HCT116 (cell line): ENCODE results near the gene STOML3. TPM values are rescaled to one million over a fixed set of nuclear protein-coding genes. Genes with fewer than 3 reads are reported as not detected.

Source experiments
- ATAC-seq: fragments of 200-7000 bp; cut with Tn5 transposase; 2 replicates; pipeline ENCODE4 v1.9.1; 2020; ENCODE audit warnings: mild to moderate bottlenecking, moderate library complexity
- BruUV-seq: library from RNA; stranded (reverse); fragments of 400-500 nt; replicated peaks from 2 replicates; lab custom pipeline; 2021; lab: Mats Ljungman, UMichigan
- CTCF ChIA-PET: fragments of 300-600 bp; sonication (Branson Sonifier 250); formaldehyde crosslinking; loops from one replicate; lab custom pipeline; 2021; ENCODE audit warnings: antibody characterized with exemption; lab: Charles Lee
- POLR2A ChIA-PET: fragments of 300-600, 350-600 bp; sonication (Branson Sonifier 250); formaldehyde crosslinking; loops from one replicate; lab custom pipeline; 2021; ENCODE audit warnings: antibody characterized with exemption; lab: Charles Lee
- RAD21 ChIA-PET, 2 experiments: fragments of 300-600 bp; sonication (Branson Sonifier 250); formaldehyde crosslinking; loops; one replicate each; lab custom pipeline; 2023; ENCODE audit warnings: low total read pairs in 2 of 2; ENCODE audit not compliant: uncharacterized antibody in 2 of 2, unreplicated experiment in 2 of 2, low non-redundant PET in 1 of 2; lab: Charles Lee
- DNase-seq: peaks from one replicate; pipeline ENCODE4 v3.0.0-alpha.2; 2010; ENCODE audit warnings: low read depth, low spot score
- H2AFZ ChIP-seq: fragments of 200-600 bp; shearing (Covaris generic), sonication (generic); 2 replicates; pipeline ENCODE4 v1.6.1; 2017; ENCODE audit warnings: low read depth, mixed run types, mixed read lengths, antibody characterized with exemption, low read length; ENCODE audit not compliant: poor library complexity, severe bottlenecking
- H3K27ac ChIP-seq: 2 replicates; pipeline ENCODE4 v1.5.1; 2012; ENCODE audit warnings: low read depth, low read length
- H3K27me3 ChIP-seq: fragments of 200-600 bp; sonication (generic); 2 replicates; pipeline ENCODE4 v1.6.1; 2016; ENCODE audit warnings: mixed run types, low read length, mixed read lengths; ENCODE audit not compliant: insufficient read depth
- H3K36me3 ChIP-seq, 2 experiments: fragments of 200-500 bp in 1 of 2; fragments of 200-600 bp in 1 of 2; sonication (Bioruptor generic) in 1 of 2; sonication (generic) in 1 of 2; 2 replicates each; pipeline versions ENCODE4 v1.5.1 to v1.6.1; 2014 to 2016; ENCODE audit warnings: low read length in 2 of 2, inconsistent platforms in 1 of 2, mixed read lengths in 1 of 2, mixed run types in 1 of 2; ENCODE audit not compliant: insufficient read depth in 2 of 2, control insufficient read depth in 1 of 2
- H3K4me1 ChIP-seq, 2 experiments: fragments of 200-600 bp in 1 of 2; sonication (generic) in 1 of 2; 2 replicates each; pipeline versions ENCODE4 v1.5.1 to v1.6.1; 2012 to 2017; ENCODE audit warnings: low read length in 2 of 2, inconsistent platforms in 1 of 2, mild to moderate bottlenecking in 1 of 2, mixed read lengths in 1 of 2, mixed run types in 1 of 2, moderate library complexity in 1 of 2; ENCODE audit not compliant: insufficient read depth in 2 of 2, control insufficient read depth in 1 of 2
- H3K4me2 ChIP-seq: fragments of 200-600 bp; sonication (generic); 2 replicates; pipeline ENCODE4 v1.6.1; 2017; ENCODE audit warnings: mixed run types, low read length, mixed read lengths
- H3K4me3 ChIP-seq, 2 experiments: fragments of 200-600 bp in 1 of 2; sonication (generic) in 1 of 2; replicated peaks in 1 of 2; 2 replicates each; pipeline ENCODE4 v1.5.1; 2011 to 2016; ENCODE audit warnings: low read length in 2 of 2, control low read depth in 1 of 2, low read depth in 1 of 2, mild to moderate bottlenecking in 1 of 2, mixed read lengths in 1 of 2, mixed run types in 1 of 2
- H3K79me2 ChIP-seq: fragments of 200-600 bp; sonication (generic); 2 replicates; pipeline ENCODE4 v1.6.1; 2017; ENCODE audit warnings: mild to moderate bottlenecking, mixed run types, low read length, moderate library complexity, mixed read lengths; ENCODE audit not compliant: insufficient read depth
- H3K9ac ChIP-seq: fragments of 200-600 bp; sonication (generic); 2 replicates; pipeline ENCODE4 v1.6.1; 2016; ENCODE audit warnings: low read length, mixed read lengths
- H3K9me2 ChIP-seq: fragments of 200-600 bp; sonication (generic), shearing (Covaris generic); 2 replicates; pipeline ENCODE4 v1.6.1; 2017; ENCODE audit warnings: mixed run types, mild to moderate bottlenecking, moderate library complexity; ENCODE audit not compliant: insufficient read depth
- H3K9me3 ChIP-seq, 2 experiments: fragments of 200-500 bp in 1 of 2; fragments of 200-600 bp in 1 of 2; sonication (Bioruptor generic) in 1 of 2; sonication (generic) in 1 of 2; 2 replicates each; pipeline ENCODE4 v1.6.1; 2014 to 2017; ENCODE audit warnings: low read length in 2 of 2, mixed read lengths in 2 of 2, inconsistent platforms in 1 of 2, low read depth in 1 of 2, mild to moderate bottlenecking in 1 of 2, mixed run types in 1 of 2, moderate library complexity in 1 of 2; ENCODE audit not compliant: control insufficient read depth in 1 of 2, insufficient read depth in 1 of 2
- H4K20me1 ChIP-seq: fragments of 200-600 bp; sonication (generic), shearing (Covaris generic); 2 replicates; pipeline ENCODE4 v1.6.1; 2017; ENCODE audit warnings: mixed run types, mild to moderate bottlenecking, moderate library complexity; ENCODE audit not compliant: insufficient read depth
- CEBPB ChIP-seq: IDR thresholded peaks from 2 replicates; pipeline ENCODE4 v1.6.1; 2012; ENCODE audit warnings: low read depth
- CTCF ChIP-seq, 3 experiments: fragments of 200-600 bp in 1 of 3; sonication (generic) in 1 of 3; IDR thresholded peaks in 2 of 3; conservative IDR thresholded peaks in 1 of 3; 2 replicates each; pipeline ENCODE4 v1.5.1; 2012 to 2017; ENCODE audit warnings: low read depth in 2 of 3, low read length in 2 of 3, antibody characterized with exemption in 1 of 3, borderline replicate concordance in 1 of 3, control low read depth in 1 of 3, mild to moderate bottlenecking in 1 of 3, mixed read lengths in 1 of 3, mixed run types in 1 of 3, moderate library complexity in 1 of 3; ENCODE audit not compliant: insufficient read depth in 1 of 3
- POLR2AphosphoS5 ChIP-seq: IDR thresholded peaks from 2 replicates; pipeline ENCODE4 v1.6.1; 2011; ENCODE audit warnings: mild to moderate bottlenecking, low read depth, low read length, moderate library complexity
- REST ChIP-seq: IDR thresholded peaks from 2 replicates; pipeline ENCODE4 v1.6.1; 2012; ENCODE audit warnings: low read depth
- SRF ChIP-seq: IDR thresholded peaks from 2 replicates; pipeline ENCODE4 v1.6.1; 2012; ENCODE audit warnings: low read depth
- intact Hi-C: fragments of 100-400 bp; cut with micrococcal nuclease; formaldehyde crosslinking; loops from 2 replicates; pipeline ENCODE4 v1.10.0; 2022
- total RNA-seq: library from RNA; stranded (reverse); gene quantifications from one replicate; pipeline ENCODE4 v1.2.1, GENCODE V29; 2021; ENCODE audit not compliant: unreplicated experiment

STOML3 gene
- total RNA-seq, 1 experiment from 2014 or later: not detected

- no TSS peak for BruUV-seq
- TF ChIP-seq SRF: no peak
- no peak for TF ChIP-seq CTCF (IDR thresholded peaks at IDR 0.05 in 2 of 3, conservative IDR thresholded peaks at IDR 0.05 in 1 of 3; ENCODE audit: borderline replicate concordance in 1 of 3, insufficient read depth in 1 of 3, low read depth in 2 of 3, low read length in 2 of 3)
- TF ChIP-seq POLR2AphosphoS5: no peak
- Histone ChIP-seq H3K4me2 (no peak overlapping the region), H3K9ac (no peak overlapping the region), H3K27ac (no peak overlapping the region), H3K79me2 (no peaks in the 10 kb centered on the region), H3K9me2 (no peaks in the 10 kb centered on the region), H3K4me1 (no peaks in the 10 kb centered on the region), H3K4me3 (no peak overlapping the region), H3K27me3 (0 out of 2 replicates have a peak, but pooled peaks cover 2% of the 10 kb centered on the region), H3K36me3 (no peaks in the 10 kb centered on the region), H4K20me1 (no peaks in the 10 kb centered on the region), H2AFZ (no peak overlapping the region), H3K9me3 (no peaks in the 10 kb centered on the region)
- ChIA-PET POLR2A (no interaction called here), RAD21 (no interaction called here), CTCF (no interaction called here)
- DNase-seq (no peak), ATAC-seq (no peak)
- intact Hi-C loops: no loop called here
Observed at GRCh38 chr13:38981096-38981495, 9.5 kb downstream of the STOML3 start.

DNA sequence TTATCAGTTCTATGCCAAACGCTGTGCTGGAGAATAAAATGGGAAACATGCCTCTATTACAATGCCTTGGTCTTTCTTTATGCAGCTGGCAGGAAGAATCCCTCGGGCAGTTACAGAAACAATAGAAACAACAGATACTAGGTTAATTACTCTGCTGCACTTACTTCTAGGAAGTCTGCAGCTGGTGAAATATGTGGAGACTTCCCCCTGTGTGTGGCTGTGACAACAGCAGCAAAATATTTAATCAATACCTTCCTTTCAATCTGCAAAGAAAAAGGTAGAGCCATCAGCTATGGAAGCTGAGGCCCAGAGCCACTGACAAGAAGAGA is 9.9 kb downstream of the STOML3 start:
- intact Hi-C loops: no loop called here
- Histone ChIP-seq H4K20me1 (no peaks in the 10 kb centered on the region), H3K79me2 (no peaks in the 10 kb centered on the region), H3K4me1 (no peaks in the 10 kb centered on the region), H3K9ac (no peak overlapping the region), H3K36me3 (no peaks in the 10 kb centered on the region), H2AFZ (no peak overlapping the region), H3K4me3 (no peak overlapping the region), H3K4me2 (no peak overlapping the region), H3K9me3 (no peaks in the 10 kb centered on the region), H3K9me2 (no peaks in the 10 kb centered on the region), H3K27me3 (0 out of 2 replicates have a peak, but pooled peaks cover 2% of the 10 kb centered on the region), H3K27ac (no peak overlapping the region)
- ChIA-PET CTCF (no interaction called here), RAD21 (no interaction called here), POLR2A (no interaction called here)
- no peak for TF ChIP-seq REST
- 0 out of 2 replicates have a peak, but pooled peaks have one; percentile 46 for TF ChIP-seq CEBPB
- DNase-seq: no peak
- no peak for ATAC-seq
- no TSS peak for BruUV-seq
